G401.6 (cell line): ENCODE results near the gene RPL9.
A peak's percentile ranks its signal among the peaks of the same experiment; 100 is the strongest.
"Not testable (repeated sequence)": the region's sequence is repeated elsewhere in the genome, so short reads cannot be mapped to it uniquely, and the experiment has no call there.

Source experiments
- FAIRE-seq: peaks from 2 replicates; lab custom pipeline; 2012; peaks lifted over from hg19 to GRCh38; lab: Jason Lieb, UNC

The RPL9 gene

GRCh38 chr4:39466747-39467146 is 8.0 kb upstream of the RPL9 start:
- no peak for FAIRE-seq

- no peak for FAIRE-seq
Observed at GRCh38 chr4:39464886-39465501, 6.3 kb upstream of the RPL9 start.

- FAIRE-seq = not testable (repeated sequence)
Observed at GRCh38 chr4:39458161-39458504, 589 bp downstream of the RPL9 start.

GRCh38 chr4:39456946-39457763 is 1.6 kb downstream of the RPL9 start:
- no peak for FAIRE-seq

- no peak for FAIRE-seq
Observed at GRCh38 chr4:39455486-39455885, 3.2 kb downstream of the RPL9 start.

GRCh38 chr4:39453738-39454137 is 5.0 kb downstream of the RPL9 start:
- no peak for FAIRE-seq

- no peak for FAIRE-seq
Observed at GRCh38 chr4:39452860-39453587, 5.7 kb downstream of the RPL9 start.

GRCh38 chr4:39452153-39452859 is 6.4 kb downstream of the RPL9 start:
- FAIRE-seq = no peak

- peak; percentile 75 for FAIRE-seq
Observed at GRCh38 chr4:39451423-39452023, 7.2 kb downstream of the RPL9 start.

- peak; percentile 46 for FAIRE-seq
Observed at GRCh38 chr4:39450618-39451017, 8.1 kb downstream of the RPL9 start.

- no peak for FAIRE-seq
Observed at GRCh38 chr4:39446842-39447573, 11.7 kb downstream of the RPL9 start.

- no peak for FAIRE-seq
Observed at GRCh38 chr4:39446483-39446841, 12.3 kb downstream of the RPL9 start.

- FAIRE-seq = no peak
Observed at GRCh38 chr4:39442998-39443397, 15.7 kb downstream of the RPL9 start.

GRCh38 chr4:39441593-39441992 is 17.1 kb downstream of the RPL9 start:
- FAIRE-seq = no peak

GRCh38 chr4:39435659-39436563 is 22.8 kb downstream of the RPL9 start:
- no peak for FAIRE-seq

GRCh38 chr4:39433878-39434492 is 24.7 kb downstream of the RPL9 start:
- FAIRE-seq = no peak

- FAIRE-seq = no peak
Observed at GRCh38 chr4:39429476-39430334, 29.0 kb downstream of the RPL9 start.

GRCh38 chr4:39427520-39428114 is 31.1 kb downstream of the RPL9 start:
- FAIRE-seq = no peak

GRCh38 chr4:39426728-39427127 is 32.0 kb downstream of the RPL9 start:
- FAIRE-seq = no peak
